Medulla oblongata (tissue), 1 donor: ENCODE data around the gene RBM33.
A peak's percentile ranks its signal among the peaks of the same experiment; 100 is the strongest.
"Not testable (repeated sequence)": the region's sequence is repeated elsewhere in the genome, so short reads cannot be mapped to it uniquely, and the experiment has no call there.

ENCODE experiments used
- DNase-seq: peaks from one replicate; pipeline ENCODE4 v3.0.0-alpha.2; 2015; ENCODE audit errors: extremely low spot score

The RBM33 gene, protein sequence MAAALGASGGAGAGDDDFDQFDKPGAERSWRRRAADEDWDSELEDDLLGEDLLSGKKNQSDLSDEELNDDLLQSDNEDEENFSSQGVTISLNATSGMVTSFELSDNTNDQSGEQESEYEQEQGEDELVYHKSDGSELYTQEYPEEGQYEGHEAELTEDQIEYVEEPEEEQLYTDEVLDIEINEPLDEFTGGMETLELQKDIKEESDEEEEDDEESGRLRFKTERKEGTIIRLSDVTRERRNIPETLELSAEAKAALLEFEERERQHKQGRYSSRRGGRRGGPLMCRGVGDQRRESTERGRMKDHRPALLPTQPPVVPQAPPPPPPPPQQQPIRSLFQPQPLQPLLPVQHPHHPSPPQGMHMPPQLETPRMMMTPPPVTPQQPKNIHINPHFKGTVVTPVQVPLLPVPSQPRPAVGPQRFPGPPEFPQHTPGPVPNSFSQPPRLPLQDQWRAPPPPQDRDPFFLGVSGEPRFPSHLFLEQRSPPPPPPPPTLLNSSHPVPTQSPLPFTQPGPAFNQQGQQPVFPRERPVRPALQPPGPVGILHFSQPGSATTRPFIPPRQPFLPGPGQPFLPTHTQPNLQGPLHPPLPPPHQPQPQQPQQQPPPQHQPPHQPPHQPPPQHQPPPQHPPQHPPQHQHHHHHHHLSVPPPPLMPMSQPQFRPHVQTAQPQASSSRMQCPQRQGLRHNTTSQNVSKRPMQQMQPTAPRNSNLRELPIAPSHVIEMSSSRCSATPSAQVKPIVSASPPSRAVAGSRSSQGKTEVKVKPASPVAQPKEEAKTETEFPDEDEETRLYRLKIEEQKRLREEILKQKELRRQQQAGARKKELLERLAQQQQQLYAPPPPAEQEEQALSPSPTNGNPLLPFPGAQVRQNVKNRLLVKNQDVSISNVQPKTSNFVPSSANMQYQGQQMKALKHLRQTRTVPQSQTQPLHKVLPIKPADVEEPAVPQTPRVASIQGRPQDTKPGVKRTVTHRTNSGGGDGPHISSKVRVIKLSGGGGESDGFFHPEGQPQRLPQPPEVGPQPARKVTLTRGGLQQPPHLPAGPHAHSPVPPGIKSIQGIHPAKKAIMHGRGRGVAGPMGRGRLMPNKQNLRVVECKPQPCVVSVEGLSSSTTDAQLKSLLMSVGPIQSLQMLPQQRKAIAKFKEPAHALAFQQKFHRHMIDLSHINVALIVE

DNA sequence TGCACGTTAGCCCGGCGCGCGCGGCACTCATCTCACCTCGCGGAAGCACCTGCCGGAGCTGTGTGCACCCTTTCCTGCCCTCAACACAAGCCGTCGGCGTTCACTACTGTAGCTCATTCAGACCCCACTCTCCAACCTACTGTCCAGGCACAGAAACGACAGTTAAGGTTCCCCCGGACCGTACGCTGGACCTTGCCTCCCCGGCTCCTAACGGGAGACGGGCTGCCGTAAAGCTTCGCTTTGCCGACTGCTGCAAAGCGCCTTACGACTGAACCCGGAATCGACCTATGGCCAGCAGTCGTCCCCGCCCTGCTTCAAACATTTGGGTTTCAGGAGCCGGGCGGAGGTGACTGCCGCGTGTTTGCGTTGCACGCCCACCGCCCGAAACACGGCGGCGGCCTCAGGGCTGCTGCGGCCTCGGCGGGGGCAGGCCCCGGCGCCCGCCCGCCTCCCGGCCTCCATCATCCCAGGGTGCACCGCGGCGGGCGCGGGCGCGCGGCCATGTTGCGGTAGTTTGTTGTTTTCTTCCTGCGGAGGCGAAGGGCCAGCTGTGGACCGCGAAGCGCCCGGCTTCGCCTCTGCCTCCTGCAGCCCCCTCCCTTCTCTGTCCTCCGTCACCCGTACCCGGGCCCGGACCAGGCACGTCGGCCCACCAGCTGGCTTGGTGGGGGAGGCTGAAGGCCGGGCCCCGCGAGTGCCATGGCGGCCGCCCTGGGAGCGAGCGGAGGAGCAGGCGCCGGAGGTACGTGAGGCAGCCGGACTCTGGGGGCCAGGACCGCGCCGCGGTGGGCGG, at the start of gene RBM33:
Gene RBM33 (plus strand): TSS at position 484 of the 793 bp plus-strand sequence. CDS start 216 bp downstream, at position 700.
- peak; percentile 79 for DNase-seq

DNA sequence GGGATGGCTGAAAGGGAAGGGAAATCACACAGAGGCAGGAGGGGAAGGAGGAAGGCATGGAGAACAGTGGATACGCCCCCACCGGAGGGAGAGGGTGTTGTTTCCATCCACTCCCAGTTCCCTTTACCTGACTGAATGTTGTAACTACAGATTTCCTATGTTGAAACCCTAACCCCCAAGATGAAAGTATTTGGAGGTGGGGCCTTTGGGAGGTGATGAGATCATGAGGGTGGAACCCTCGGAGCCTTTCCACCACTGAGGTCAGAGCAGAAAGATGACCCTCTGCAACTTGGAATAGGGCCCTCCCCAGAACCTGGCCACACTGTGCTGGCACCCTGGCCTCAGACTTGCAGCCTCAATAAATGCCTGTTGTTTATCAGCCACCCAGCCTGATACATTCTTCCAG, 49.5 kb upstream of the RBM33 start:
- no peak for DNase-seq

DNA sequence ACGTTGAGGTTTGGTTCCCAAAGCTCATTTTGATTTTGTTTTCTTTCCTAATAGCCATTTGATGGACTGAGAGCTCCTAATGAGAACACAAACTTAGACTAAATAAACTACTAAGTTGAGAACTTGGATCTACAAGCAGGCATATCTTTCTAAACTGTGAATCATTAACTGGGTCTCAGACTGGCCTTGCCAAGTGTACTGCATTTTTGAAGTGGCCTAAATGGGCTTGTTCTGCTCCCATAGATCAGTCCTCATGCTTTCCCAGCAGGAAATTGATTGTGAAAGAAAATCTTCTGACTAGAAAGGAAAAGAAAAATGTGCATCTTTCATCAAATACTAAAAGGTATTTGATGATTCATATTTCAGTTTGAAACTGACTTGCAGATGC, 46.7 kb upstream of the RBM33 start:
- no peak for DNase-seq

DNA sequence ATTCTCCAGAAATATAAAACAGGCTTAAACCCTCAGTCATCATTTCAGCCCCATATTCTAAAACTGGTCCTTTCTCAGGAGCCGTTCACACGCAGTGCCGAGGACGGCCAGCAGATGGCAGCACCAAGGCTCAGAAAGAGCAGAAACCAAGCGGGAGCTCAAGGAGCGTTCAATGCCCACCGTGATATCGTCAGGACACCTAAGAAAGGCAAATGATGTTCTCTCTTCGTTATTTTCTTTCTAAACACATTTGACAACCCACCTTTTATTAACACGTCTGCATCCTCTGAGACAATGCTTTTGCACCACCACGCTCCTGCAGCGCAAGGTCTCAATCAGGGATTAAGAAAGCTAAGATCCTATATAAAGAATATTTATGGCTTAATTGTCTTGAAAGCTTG, 45.7 kb upstream of the RBM33 start:
- peak; percentile 84 for DNase-seq

DNA sequence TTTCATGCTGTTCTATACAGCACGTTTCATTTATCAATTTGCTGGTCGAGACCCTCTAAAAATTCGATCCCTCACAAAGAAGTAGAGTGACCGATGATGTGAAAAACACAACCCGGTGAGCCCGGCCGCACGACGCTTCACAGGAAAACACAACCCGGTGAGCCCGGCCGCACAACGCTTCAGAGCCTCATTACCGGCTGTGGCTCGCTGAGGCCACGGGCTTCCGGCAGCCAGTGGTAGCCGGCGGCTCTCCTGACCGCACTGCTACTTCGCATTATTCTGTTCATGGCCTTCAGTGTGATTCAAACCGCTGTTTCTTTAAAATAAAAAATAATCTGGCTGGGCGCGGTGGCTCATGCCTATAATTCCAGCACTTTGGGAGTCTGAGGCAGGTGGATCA, 42.3 kb upstream of the RBM33 start:
- no peak for DNase-seq

DNA sequence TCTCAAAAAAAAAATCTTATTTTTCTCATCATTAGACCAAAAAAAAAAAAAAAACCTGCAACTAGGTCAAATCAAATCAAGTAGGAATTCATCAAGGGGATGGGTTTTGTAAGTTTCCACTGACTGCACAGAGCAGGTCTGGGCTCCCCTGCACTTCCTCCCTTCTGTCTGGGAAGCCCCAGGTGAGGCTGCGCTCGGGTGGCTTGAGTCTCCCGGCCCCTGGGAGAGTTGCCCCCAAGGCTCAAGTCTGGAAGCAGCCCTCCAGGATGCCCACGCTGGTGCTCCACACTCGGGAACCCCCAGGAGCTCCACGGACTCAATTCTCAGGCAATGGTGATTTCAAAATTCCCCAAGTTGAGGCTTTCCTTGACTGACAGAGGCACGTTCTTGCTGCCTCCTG, 41.7 kb upstream of the RBM33 start:
- DNase-seq, result no peak

DNA sequence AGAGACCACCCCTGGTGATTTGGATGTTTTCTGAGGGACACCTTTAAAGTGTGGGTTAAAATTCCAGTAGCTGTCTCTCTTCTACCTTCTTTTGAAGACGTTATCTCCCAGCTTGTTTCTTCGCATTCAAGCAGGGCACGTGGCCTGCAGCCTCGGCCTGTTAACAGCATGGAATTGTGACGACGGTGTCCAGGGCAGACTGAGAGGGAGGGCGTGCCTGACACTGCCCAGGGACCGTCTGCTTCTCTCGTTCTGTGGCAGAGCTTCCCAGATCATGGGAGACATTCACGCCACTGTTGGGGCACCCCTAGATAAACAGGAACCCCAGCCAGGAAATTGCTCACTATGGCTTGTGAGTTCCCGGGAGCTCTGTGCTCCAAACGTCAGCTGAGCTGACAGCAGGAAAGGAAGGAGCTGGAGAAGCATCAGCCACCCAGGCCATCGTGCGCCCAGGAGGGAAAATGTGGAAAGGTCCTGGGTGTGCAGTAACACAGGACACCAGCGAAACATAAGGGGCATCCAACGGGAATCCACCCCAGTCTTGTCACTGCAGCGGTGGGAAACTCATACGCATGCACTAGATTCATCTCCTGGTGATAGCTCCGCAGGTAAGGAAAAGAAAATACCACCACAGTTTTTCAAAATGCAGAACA, 41.1 kb upstream of the RBM33 start:
- no peak for DNase-seq

DNA sequence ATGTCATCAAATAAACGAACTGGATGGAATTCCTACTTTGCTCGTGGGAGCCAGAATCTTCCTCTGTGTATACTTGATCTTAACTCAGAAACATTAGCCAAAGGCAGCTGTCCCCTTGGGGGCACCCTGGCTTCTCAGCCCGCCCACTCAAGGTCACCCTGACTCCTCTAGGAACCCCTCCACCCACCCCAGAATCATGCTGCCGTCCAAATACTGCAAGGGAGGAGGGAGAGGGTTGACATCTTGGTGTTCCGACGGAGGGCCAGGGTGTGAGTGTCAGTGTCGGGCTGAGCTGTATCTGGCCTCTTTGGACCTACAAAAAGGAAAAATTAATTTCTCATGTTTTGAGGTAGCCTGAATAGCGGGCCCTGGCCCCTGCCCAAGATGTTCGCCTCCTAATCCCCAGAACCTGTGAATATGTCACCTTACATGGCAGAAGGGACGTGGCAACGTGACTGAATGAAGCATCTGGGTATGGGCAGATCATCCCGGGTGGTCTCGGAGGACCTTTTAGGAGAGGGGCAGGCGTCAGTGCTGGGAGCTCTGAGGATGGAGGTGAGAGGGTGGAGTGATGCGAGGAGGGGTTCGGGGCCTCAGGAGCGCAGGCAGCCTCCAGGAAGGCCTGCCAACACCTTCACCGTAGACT, 40.5 kb upstream of the RBM33 start:
- DNase-seq, result no peak

DNA sequence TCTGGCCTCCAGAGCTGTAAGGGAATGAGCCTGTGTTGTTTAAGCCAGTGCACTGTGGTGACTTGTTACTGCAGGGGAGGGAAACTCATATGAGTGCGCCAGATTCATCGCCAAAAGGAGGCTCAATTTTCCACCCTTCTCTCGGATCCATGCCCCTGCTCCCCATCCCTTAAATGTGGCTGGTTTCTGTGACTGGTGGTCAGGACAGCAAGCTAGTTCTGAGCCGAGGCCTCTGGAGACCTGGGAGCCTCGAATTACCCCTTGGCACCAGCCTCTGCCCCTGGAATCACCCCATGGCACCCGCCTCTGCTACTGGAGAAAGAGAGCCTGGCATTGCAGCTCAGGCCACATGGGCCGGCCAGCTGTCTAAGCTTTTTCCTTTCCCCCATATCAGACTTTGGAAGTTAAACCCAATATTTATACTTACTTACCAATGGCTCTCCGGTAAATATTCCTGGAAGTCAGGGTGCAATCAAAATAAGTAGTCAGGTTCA, 39.9 kb upstream of the RBM33 start:
- no peak for DNase-seq

DNA sequence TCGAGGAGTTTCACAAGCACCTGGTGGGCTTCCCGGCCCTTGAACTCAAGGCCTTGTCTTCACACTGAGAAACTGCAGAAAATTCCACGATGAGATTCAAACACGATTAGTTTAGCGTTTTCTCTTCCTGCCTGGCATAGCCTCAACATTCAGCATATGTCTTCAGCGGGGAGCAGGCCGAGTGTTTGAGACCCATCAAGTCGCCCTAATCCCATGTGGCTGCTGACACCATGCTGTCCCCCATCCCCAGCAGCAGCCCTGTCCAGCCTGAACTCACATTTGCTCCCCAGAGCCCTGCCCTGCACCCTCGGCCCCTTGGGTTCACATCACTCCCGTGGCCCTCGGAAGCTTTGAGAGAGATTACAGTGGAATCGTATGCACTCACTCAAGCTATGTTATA, 35.3 kb upstream of the RBM33 start:
- no peak for DNase-seq

DNA sequence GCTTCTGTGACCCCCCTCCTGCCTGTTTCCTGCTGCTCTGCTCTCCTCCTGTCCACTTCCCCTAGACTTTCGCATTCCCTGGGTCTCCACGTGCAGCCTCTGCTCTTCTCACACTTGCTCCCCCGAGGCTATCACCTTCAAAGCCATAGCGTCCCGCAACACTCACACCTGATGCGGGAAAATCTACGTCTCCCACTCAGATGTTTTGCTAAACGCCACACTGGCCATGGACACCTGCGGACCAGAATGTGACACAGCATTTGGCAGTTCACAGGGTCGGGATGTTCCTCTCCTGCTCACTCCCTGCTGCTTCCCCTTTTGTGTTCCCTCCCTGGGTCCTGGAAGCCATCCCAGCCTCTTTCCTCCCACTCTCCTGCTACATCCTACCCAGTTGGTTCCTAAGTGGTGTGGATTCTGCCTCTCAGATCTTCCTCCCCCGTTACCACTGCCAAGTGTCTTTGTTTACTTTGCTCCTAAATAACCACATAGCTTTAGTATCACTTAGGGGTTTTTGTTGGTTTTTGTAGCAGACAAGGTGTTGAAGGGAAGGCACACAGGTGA, 33.7 kb upstream of the RBM33 start:
- DNase-seq, result no peak

DNA sequence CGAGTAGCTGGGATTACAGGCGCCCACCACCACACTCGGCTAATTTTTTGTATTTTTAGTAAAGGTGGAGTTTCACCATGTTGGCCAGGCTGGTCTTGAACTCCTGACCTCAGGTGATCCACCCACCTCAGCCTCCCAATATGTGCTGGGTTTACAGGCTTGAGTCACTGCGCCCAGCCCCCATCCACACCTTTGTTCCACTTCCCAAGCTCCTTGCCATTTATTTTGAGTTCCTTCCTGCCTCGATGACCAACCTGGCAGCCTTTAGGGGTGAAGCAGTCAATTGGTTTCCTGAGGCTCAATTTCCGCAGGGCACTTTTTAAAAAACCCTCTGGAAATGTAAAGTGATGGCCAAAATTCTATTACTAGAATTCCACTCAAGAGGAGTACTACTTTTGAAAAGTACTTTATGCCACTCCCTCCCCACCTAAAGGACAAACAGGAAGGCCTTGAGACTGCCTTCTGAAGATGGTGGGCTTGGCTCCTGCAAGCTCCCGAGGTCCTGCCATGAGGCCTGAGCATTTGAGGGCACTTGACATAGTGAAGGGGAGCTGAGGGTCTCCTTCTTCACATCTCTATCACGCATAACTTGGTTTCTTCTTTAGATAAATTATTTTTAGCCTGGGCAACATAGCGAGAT, 32.5 kb upstream of the RBM33 start:
- no peak for DNase-seq

DNA sequence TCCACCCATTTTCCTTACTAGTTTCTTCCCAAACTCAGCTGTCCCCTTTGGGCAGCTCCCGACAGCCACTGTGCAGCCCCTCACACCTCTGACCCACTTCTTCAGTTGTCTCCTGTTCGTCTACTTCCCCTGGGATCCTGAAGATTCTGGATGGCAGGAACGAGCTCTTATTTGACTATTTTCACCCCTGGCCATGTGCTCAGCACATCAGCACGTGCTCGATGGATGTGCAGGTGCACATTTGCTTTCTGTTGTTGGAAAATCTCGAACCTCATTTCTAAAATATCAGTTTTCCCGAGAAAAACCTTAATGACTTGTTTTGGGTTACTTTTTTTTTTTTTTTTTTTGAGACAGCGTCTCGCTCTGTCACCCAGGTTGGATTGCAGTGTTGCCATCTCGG, 31.8 kb upstream of the RBM33 start:
- no peak for DNase-seq

DNA sequence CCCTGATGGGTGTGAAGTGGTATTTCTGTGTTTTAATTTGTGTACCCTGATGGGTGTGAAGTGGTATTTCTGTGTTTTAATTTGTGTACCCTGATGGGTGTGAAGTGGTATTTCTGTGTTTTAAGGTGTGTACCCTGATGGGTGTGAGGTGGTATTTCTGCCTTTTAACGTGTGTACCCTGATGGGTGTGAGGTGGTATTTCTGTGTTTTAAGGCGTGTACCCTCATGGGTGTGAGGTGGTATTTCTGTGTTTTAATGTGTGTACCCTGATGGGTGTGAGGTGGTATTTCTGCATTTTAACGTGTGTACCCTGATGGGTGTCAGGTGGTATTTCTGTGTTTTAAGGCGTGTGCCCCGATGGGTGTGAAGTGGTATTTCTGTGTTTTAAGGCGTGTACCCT, 29.4 kb upstream of the RBM33 start:
- DNase-seq, result not testable (repeated sequence)

DNA sequence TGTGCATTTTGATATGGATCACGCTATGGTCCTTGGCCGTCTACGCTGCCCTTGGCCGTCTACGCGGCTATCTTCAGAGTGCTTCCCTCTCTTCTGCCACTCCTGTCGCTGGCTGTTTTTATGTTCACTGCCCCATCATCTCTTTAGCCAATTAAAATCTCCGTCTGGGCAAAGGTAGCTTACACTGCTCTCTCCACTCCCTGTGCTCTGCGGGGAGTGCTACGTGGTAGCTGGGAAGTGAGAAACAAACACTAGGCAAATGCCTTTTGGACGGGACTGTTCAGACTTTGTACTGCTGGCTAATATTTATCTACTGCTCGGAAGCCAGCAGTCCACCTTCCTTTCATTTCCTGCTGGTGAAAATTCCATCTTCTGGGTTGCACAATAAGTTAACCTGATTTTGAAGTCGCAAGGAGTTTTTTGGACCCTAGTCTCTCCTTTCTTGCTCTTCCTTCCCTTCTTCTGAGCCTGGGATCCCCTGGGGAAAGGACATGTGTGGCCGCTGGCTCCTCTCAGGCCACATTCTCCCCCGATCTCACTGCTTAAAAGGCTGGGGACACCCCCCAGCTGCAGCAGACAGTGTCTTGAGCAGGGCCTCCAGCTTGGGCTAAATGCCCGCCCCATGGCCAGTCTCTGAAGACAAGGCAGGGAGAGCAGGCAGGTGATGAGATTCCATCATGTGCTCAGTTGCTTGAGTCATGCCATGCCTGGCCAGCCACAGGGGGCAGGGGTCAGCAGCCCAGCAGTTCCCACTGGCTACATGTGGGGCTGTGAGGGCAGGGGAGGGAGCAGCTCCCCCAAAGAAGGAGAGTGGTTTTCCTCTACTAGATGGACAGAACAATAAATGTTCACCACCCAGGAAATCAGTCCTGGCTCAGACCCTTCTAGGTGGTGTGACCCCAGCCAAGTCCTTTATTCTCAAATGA, 25.5 kb upstream of the RBM33 start:
- no peak for DNase-seq

DNA sequence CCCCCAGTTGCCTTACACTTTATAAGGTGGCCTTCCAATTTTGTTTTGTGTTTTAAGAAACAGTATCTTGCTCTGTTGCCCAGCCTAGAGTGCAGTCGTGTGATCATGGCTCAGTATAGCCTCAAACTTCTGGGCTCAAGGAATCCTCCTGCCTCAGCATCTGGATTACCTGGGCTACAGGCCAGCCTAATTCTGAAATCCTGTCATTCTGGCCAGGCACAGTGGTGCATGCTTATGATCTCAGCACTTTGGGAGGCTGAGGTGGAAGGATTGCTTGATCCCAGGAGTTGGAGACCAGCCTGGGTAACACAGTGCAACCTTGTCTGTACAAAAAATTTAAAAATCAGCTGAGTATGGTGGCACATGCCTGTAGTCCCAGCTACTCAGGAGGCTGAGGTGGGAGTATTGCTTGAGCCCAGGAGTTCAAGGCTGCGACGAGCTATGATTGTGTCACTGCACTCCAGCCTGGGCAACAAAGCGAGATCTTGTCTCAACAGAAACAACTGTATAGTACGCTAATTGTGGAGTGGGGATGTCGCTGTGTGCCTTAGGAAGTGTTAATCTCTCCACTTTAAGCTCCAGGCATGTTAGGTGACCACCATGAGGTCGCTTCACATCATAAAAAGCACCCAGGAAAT, 24.7 kb upstream of the RBM33 start:
- DNase-seq, result no peak

DNA sequence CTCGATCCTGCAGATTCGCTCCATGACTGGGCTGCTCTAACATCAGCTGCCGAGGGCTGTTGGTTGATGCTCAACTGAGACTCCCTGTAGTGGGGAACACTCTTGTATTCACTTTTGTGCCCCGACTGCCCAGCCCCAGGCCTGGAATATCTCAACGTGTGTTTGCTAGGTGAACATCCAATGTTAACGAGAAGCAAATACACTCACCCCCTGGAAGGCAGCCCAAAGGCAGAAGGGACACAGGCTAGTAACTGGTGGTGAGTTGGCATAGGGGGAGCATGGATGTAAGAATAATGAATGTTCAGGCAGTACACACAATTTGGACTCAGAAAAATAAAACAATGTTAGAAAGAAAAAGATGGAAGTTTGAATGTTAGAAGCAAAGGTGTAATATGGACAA, 24.0 kb upstream of the RBM33 start:
- DNase-seq, result no peak

DNA sequence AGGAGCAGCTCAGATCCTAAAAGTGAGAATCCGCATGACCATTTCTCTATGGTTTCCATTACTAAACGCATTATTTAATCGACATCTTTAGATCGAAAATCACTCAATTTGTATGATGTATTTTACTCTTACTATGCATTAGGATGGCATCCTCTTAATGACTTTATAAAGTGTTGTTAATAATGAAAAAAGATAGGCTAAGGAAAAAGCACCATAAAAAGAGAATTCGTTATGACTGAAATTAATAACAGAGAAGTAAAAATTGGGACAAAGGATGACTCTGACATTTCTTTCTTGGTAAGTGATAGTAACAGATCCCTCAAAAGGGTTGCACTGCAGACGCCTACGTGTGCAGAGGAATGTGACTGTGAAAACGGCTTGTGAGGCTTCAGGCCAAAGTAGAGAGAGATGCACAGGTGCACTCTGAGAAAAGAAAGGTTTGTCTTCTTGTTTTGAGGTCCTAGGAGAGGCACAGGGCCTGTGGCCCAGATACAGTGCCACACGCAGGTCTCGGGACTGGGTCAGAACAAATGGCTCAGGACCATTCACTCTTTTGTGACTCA, 23.0 kb upstream of the RBM33 start:
- no peak for DNase-seq
